ENCODE measurements around the gene LPIN1. TPM values are rescaled to one million over a fixed set of nuclear protein-coding genes. Genes with fewer than 3 reads are reported as not detected.

Gene LPIN1
- total RNA-seq, 2 donors from 2014 or later: 15.0 to 47.5 TPM

DNA sequence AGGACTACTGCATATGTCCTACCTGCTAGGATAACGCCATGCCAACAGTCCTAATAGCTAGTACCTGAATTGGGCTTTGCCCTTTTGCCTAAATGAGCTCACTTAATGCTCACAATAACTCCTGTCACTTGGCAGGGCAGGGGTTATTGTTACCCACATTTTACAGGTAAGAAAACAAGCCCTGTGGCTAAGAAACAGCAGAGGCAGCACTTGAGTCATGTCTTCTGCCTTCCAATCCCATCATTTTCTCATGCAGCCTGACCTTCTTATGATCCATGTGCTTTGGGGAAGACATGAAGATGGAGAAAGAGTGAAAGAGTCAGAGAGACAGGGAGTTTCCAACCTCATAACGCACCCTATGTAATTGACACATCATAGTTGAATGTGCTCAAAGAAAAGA lies 33.6 kb upstream of the LPIN1 start:
- Histone ChIP-seq H3K27me3 (no peaks in the 10 kb centered on the region), H3K36me3 (replicated peaks in 1 of 2; ENCODE audit: insufficient read depth in 1 of 2, low read depth in 2 of 2) (no peaks in the 10 kb centered on the region), H3K4me3 (no peak overlapping the region), H3K4me1 (peaks cover 37% of the 10 kb centered on the region), H3K9me3 (no peaks in the 10 kb centered on the region), H3K27ac (no peak overlapping the region)
- DNase-seq (no peak), ATAC-seq (no peak)
- WGBS, 2 donors: 93 to 100% methylated on average over 2 of the region's 2 CpGs
- intact Hi-C loops (cut with DNase I): no loop called here
- TF ChIP-seq, protein P1, sequence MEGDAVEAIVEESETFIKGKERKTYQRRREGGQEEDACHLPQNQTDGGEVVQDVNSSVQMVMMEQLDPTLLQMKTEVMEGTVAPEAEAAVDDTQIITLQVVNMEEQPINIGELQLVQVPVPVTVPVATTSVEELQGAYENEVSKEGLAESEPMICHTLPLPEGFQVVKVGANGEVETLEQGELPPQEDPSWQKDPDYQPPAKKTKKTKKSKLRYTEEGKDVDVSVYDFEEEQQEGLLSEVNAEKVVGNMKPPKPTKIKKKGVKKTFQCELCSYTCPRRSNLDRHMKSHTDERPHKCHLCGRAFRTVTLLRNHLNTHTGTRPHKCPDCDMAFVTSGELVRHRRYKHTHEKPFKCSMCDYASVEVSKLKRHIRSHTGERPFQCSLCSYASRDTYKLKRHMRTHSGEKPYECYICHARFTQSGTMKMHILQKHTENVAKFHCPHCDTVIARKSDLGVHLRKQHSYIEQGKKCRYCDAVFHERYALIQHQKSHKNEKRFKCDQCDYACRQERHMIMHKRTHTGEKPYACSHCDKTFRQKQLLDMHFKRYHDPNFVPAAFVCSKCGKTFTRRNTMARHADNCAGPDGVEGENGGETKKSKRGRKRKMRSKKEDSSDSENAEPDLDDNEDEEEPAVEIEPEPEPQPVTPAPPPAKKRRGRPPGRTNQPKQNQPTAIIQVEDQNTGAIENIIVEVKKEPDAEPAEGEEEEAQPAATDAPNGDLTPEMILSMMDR (IDR thresholded peaks at IDR 0.05): no peak
- TF ChIP-seq POLR2A (IDR thresholded peaks at IDR 0.05): no peak

DNA sequence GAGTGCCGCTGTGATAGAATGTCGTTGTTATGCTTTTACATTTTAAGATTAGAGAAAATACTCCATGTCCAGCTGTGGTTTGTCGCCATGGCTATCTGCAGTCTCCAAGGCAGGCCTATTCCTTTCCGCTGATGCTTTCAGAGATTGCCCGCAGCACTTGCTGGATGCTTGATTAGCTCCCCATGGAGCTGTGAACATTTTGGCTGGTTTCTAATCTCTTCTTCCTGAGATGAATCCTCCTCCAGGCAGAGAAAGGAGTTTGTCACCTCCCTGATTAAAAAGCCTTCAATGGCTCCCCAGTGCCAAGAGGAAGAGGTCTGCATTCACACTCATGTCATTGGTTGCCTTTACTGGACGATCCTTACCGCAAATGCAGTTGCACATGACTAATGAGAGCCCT lies 32.6 kb upstream of the LPIN1 start:
- Histone ChIP-seq H3K27ac (no peak overlapping the region), H3K27me3 (no peaks in the 10 kb centered on the region), H3K4me3 (no peak overlapping the region), H3K9me3 (no peaks in the 10 kb centered on the region), H3K4me1 (peaks cover 38% of the 10 kb centered on the region), H3K36me3 (replicated peaks in 1 of 2; ENCODE audit: insufficient read depth in 1 of 2, low read depth in 2 of 2) (no peaks in the 10 kb centered on the region)
- DNase-seq (no peak), ATAC-seq (no peak)
- intact Hi-C loops (cut with DNase I): no loop called here
- 89 to 95% methylated on average over 7 of the region's 7 CpGs for WGBS, 2 donors
- TF ChIP-seq, protein P1 (IDR thresholded peaks at IDR 0.05): no peak
- TF ChIP-seq POLR2A (IDR thresholded peaks at IDR 0.05): no peak

DNA sequence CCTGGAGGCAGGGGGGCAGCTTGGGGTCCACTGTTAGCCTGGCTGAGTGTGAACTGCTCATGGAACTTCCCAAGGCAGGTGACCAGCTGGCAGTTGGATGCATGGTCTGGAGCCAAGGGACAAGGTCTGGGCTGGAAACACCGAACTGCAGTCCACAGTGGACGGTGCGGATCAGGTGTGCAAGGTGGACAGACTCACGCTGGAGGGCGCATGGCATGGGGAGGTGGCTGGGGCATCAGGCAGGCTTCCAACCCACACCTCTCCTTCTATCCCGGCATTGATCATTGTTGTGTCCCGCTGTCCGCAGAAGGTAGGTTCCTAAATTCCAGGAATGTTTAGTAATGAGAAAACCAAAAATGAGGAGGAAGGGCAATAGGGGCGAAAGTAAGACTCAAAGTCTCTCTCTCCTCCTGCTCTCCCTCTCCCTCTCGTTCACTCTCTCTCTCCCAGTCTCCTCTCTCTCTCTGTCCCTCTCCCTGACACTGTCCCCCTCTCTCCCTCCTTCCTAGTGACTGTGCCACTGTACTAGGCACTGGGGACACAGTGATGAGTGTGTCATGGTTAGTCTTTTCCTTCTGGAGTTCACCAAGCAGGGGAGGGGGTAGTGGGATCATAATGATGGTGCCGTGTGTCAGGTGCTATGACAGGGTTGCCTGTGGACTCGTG lies 30.3 kb upstream of the LPIN1 start:
- no peaks in the 10 kb centered on the region for H3K27me3 ChIP-seq
- no peak for ATAC-seq
- no peak overlapping the region for H3K27ac ChIP-seq
- no peak overlapping the region for H3K4me3 ChIP-seq
- no peaks in the 10 kb centered on the region for H3K36me3 ChIP-seq (replicated peaks in 1 of 2; ENCODE audit: insufficient read depth in 1 of 2, low read depth in 2 of 2)
- no peak for TF ChIP-seq POLR2A (IDR thresholded peaks at IDR 0.05)
- TF ChIP-seq, protein P1 (IDR thresholded peaks at IDR 0.05): no peak
- 80 to 91% methylated on average over 12 of the region's 12 CpGs for WGBS, 2 donors
- peaks cover 25% of the 10 kb centered on the region for H3K4me1 ChIP-seq
- DNase-seq: no peak
- H3K9me3 ChIP-seq: no peaks in the 10 kb centered on the region
- intact Hi-C loops (cut with DNase I): no loop called here

DNA sequence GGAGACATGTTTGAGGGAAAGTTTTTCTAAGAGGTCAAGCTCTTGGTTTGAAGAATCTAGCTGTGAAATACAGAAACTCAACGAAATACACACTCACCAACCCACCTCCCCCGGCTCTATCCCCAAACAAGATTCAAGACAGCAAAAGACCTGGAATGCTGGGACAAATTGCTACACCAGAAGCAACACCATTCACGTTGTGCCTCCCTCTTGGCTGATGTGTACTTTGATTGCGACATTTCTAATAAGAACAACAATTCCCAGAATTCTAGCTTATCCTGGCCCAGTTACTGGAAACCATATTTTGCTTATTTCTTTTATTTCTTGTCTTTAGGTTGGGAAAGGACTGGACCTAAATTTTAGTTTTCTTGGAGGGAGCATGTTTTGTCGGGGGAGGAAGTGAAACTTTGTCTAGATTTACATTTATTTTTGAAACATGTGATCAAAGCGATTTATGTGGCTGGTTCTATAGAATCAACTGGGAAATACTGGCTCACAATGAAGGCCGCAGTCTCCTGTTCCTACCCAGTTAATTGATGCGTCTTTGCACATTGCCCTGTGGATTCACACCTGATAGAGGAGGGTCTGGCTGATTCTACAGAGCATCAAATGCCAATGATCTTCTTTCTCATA lies 29.6 kb upstream of the LPIN1 start:
- no peak overlapping the region for H3K4me3 ChIP-seq
- TF ChIP-seq POLR2A (IDR thresholded peaks at IDR 0.05): no peak
- TF ChIP-seq, protein P1 (IDR thresholded peaks at IDR 0.05): no peak
- 74 to 79% methylated on average over 8 of the region's 8 CpGs for WGBS, 2 donors
- H3K27me3 ChIP-seq: no peaks in the 10 kb centered on the region
- DNase-seq: peak in 1 of 4 donors; percentile 22
- H3K27ac ChIP-seq: no peak overlapping the region
- ATAC-seq: peak; percentile 78
- H3K9me3 ChIP-seq: no peaks in the 10 kb centered on the region
- intact Hi-C loops (cut with DNase I): no loop called here
- peaks cover 19% of the 10 kb centered on the region for H3K4me1 ChIP-seq
- H3K36me3 ChIP-seq (replicated peaks in 1 of 2; ENCODE audit: insufficient read depth in 1 of 2, low read depth in 2 of 2): no peaks in the 10 kb centered on the region

DNA sequence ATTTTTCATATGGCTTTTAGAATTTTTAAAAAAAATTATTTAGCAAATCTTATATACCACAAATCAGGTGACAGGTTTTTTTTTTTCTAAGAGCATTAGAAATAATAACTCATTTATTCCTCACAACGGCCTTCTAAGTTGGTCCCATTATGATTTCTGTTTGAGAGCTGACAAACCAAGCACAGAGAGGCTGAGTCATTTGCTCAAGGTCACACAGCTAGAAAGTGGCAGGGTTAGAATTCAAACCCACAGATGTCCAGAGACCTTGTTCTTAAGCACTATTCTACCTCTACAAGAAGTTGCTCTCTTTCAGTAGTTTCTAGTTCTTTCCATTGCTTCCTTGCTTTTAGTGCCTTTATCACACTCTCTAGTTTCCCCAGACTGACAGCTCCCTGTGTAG lies 28.8 kb upstream of the LPIN1 start:
- Histone ChIP-seq H3K27me3 (no peaks in the 10 kb centered on the region), H3K4me3 (no peak overlapping the region), H3K27ac (no peak overlapping the region), H3K9me3 (no peaks in the 10 kb centered on the region), H3K36me3 (replicated peaks in 1 of 2; ENCODE audit: insufficient read depth in 1 of 2, low read depth in 2 of 2) (no peaks in the 10 kb centered on the region), H3K4me1 (peaks cover 27% of the 10 kb centered on the region)
- intact Hi-C loops (cut with DNase I): no loop called here
- TF ChIP-seq, protein P1 (IDR thresholded peaks at IDR 0.05): no peak
- TF ChIP-seq POLR2A (IDR thresholded peaks at IDR 0.05): no peak
- ATAC-seq (no peak), DNase-seq (no peak)
- 46 to 67% methylated on average over 1 of the region's 1 CpG for WGBS, 2 donors
